Endothelial cell of umbilical vein (primary cell): Measurements from ENCODE around the gene TRIM29. TPM values are rescaled to one million over a fixed set of nuclear protein-coding genes. Genes with fewer than 3 reads are reported as not detected.

Experiments used
- BruUV-seq: library from RNA; stranded (reverse); fragments of 400-500 nt; replicated peaks from 2 replicates; lab custom pipeline; 2021; lab: Mats Ljungman, UMichigan
- CTCF ChIA-PET: fragments of 300-600, 350-600 bp; sonication (Branson Sonifier 250); formaldehyde crosslinking; loops from one replicate; lab custom pipeline; 2021; ENCODE audit warnings: antibody characterized with exemption, inconsistent platforms; lab: Charles Lee
- POLR2A ChIA-PET: fragments of 300-600, 350-600 bp; sonication (Branson Sonifier 250); formaldehyde crosslinking; loops from one replicate; lab custom pipeline; 2021; ENCODE audit warnings: antibody characterized with exemption, inconsistent platforms; lab: Charles Lee
- DNase-seq: peaks from one replicate; pipeline ENCODE4 v3.0.0-alpha.2; 2011; ENCODE audit warnings: low read depth, low spot score
- FAIRE-seq: peaks from 2 replicates; lab custom pipeline; 2011; peaks lifted over from hg19 to GRCh38; lab: Jason Lieb, UNC
- H2AFZ ChIP-seq: 2 replicates; pipeline ENCODE4 v1.6.0; 2012; ENCODE audit warnings: low read depth, low read length, control low read depth, inconsistent platforms
- H3K27ac ChIP-seq: 2 replicates; pipeline ENCODE4 v1.5.1; 2011; ENCODE audit warnings: low read depth, mild to moderate bottlenecking, control low read depth, low read length, moderate library complexity; ENCODE audit not compliant: insufficient read depth
- H3K27me3 ChIP-seq, 2 experiments: 2 replicates each; pipeline versions ENCODE4 v1.6.0 to v1.6.1; 2011; ENCODE audit warnings: low read length in 2 of 2, mixed read lengths in 1 of 2; ENCODE audit not compliant: control insufficient read depth in 2 of 2, insufficient read depth in 2 of 2
- H3K36me3 ChIP-seq, 2 experiments: 2 replicates in 1 of 2; 3 replicates in 1 of 2; pipeline ENCODE4 v1.5.1; 2011; ENCODE audit warnings: low read length in 2 of 2, mild to moderate bottlenecking in 1 of 2, moderate library complexity in 1 of 2; ENCODE audit not compliant: control insufficient read depth in 2 of 2, insufficient read depth in 2 of 2; ENCODE audit errors: extremely low read depth in 1 of 2
- H3K4me1 ChIP-seq: 3 replicates; pipeline ENCODE4 v1.5.1; 2011; ENCODE audit warnings: mild to moderate bottlenecking, low read length; ENCODE audit not compliant: control insufficient read depth, insufficient read depth; ENCODE audit errors: extremely low read depth
- H3K4me2 ChIP-seq: 2 replicates; pipeline ENCODE4 v1.6.1; 2011; ENCODE audit warnings: low read length, control low read depth, mixed read lengths; ENCODE audit not compliant: insufficient read depth
- H3K4me3 ChIP-seq, 3 experiments: fragments of 200-600 bp in 1 of 3; sonication (generic), shearing (Covaris generic) in 1 of 3; replicated peaks in 1 of 3; 2 replicates each; pipeline ENCODE4 v1.5.1; 2011 to 2016; ENCODE audit warnings: control low read depth in 3 of 3, low read length in 3 of 3, mild to moderate bottlenecking in 2 of 3, inconsistent platforms in 1 of 3, low read depth in 1 of 3, moderate library complexity in 1 of 3; ENCODE audit not compliant: insufficient read depth in 1 of 3
- H3K79me2 ChIP-seq: 2 replicates; pipeline ENCODE4 v1.6.0; 2012; ENCODE audit warnings: low read length, inconsistent platforms; ENCODE audit not compliant: control insufficient read depth, insufficient read depth
- H3K9ac ChIP-seq: replicated peaks from 2 replicates; pipeline ENCODE3; 2011; ENCODE audit warnings: low read length, control low read depth; ENCODE audit not compliant: insufficient read depth; ENCODE audit errors: extremely low read depth
- H3K9me1 ChIP-seq: replicated peaks from 3 replicates; pipeline ENCODE4 v1.6.0; 2011; ENCODE audit warnings: mild to moderate bottlenecking, low read length; ENCODE audit not compliant: control insufficient read depth, insufficient read depth; ENCODE audit errors: extremely low read depth
- H3K9me3 ChIP-seq: replicated peaks from 2 replicates; pipeline ENCODE4 v1.5.1; 2012; ENCODE audit warnings: low read length, inconsistent platforms; ENCODE audit not compliant: control insufficient read depth, insufficient read depth
- H4K20me1 ChIP-seq: replicated peaks from 2 replicates; pipeline ENCODE3; 2011; ENCODE audit warnings: mild to moderate bottlenecking, low read length; ENCODE audit not compliant: control insufficient read depth, insufficient read depth; ENCODE audit errors: extremely low read depth
- CTCF ChIP-seq, 2 donors: IDR thresholded peaks; 1 replicate in 1 of 2; 2 replicates in 1 of 2; pipeline ENCODE4 v1.5.1; 2011; ENCODE audit warnings: low read length in 2 of 2, mild to moderate bottlenecking in 2 of 2, moderate library complexity in 2 of 2, control low read depth in 1 of 2, inconsistent platforms in 1 of 2, low read depth in 1 of 2; ENCODE audit not compliant: insufficient read depth in 1 of 2; ENCODE audit errors: extremely low read depth in 1 of 2
- EZH2 ChIP-seq: IDR thresholded peaks from 2 replicates; pipeline ENCODE4 v1.6.1; 2012; ENCODE audit warnings: borderline replicate concordance, low read depth, mild to moderate bottlenecking, moderate library complexity, low read length, inconsistent platforms; ENCODE audit not compliant: severe bottlenecking
- GATA2 ChIP-seq: IDR thresholded peaks from 2 replicates; pipeline ENCODE4 v1.7.0; 2011; ENCODE audit warnings: low read depth, mild to moderate bottlenecking, moderate library complexity, mixed read lengths, low read length; ENCODE audit not compliant: insufficient read length, insufficient read depth
- JUN ChIP-seq: IDR thresholded peaks from 2 replicates; pipeline ENCODE4 v1.6.1; 2011; ENCODE audit warnings: borderline replicate concordance, low read depth; ENCODE audit not compliant: insufficient read length, insufficient read depth
- MYC ChIP-seq: IDR thresholded peaks from one replicate; pipeline ENCODE4 v1.6.1; 2011; ENCODE audit warnings: mild to moderate bottlenecking, low read depth, low read length
- POLR2A ChIP-seq: IDR thresholded peaks from 2 replicates; pipeline ENCODE4 v1.6.1; 2012; ENCODE audit warnings: low read depth, mild to moderate bottlenecking, control low read depth, low read length
- POLR2AphosphoS5 ChIP-seq: IDR thresholded peaks from 2 replicates; pipeline ENCODE4 v1.6.1; 2012; ENCODE audit warnings: low read depth, mild to moderate bottlenecking, control low read depth, low read length, moderate library complexity; ENCODE audit not compliant: insufficient read depth
- dilution Hi-C: fragments of 300-500 bp; cut with MboI; formaldehyde crosslinking; loops from one replicate; pipeline ENCODE4 v1.15.0; 2019; ENCODE audit warnings: low sequenced_read_pairs; ENCODE audit not compliant: extremely low pct_ligation_motif_present
- intact Hi-C: fragments of 100-400 bp; cut with micrococcal nuclease; formaldehyde crosslinking; loops from one replicate; pipeline ENCODE4 v1.10.0; 2022
- polyA plus RNA-seq, 4 experiments: library from polyadenylated mRNA; depleted of rRNA in 3 of 4; stranded (reverse) in 3 of 4; unstranded in 1 of 4; fragments of >200 nt; gene quantifications; 2 replicates each; pipeline versions ENCODE4 v1.2.1 to v1.2.3, GENCODE V29; 2011 to 2012; ENCODE audit warnings: missing spikeins in 1 of 4
- total RNA-seq: library from RNA; stranded (reverse); gene quantifications from 2 replicates; pipeline ENCODE4 v1.2.3, GENCODE V29; 2021

The TRIM29 gene
- total and polyA plus RNA-seq, 2 donors (not counting 3 experiments of a cell fraction or from before 2014, with no cell fraction given): not detected

- Histone ChIP-seq H3K79me2 (no peaks in the 10 kb centered on the region), H3K9me1 (no peaks in the 10 kb centered on the region), H3K9me3 (no peaks in the 10 kb centered on the region), H3K4me1 (no peaks in the 10 kb centered on the region), H2AFZ (no peak overlapping the region), H3K36me3 (no peaks in the 10 kb centered on the region), H4K20me1 (no peaks in the 10 kb centered on the region), H3K27ac (no peak overlapping the region), H3K4me2 (no peak overlapping the region), H3K27me3 (no peaks in the 10 kb centered on the region), H3K9ac (no peak overlapping the region), H3K4me3 (no peak overlapping the region)
- dilution Hi-C loops (no loop called here), intact Hi-C loops (no loop called here)
- FAIRE-seq (no peak), DNase-seq (no peak)
- TF ChIP-seq EZH2 (no peak), GATA2 (no peak), CTCF (IDR thresholded peaks at IDR 0.05; ENCODE audit: extremely low read depth in 1 of 2, insufficient read depth in 1 of 2, low read depth in 1 of 2, low read length in 2 of 2) (no peak), MYC (no peak), POLR2A (no peak), JUN (no peak), POLR2AphosphoS5 (no peak)
- ChIA-PET CTCF (interaction anchor here (1.7 kb wide), 1 partner anchor 10 kb away, joined by 5 read pairs; no protein-coding TSS in a partner anchor), POLR2A (no interaction called here)
- BruUV-seq: no TSS peak
Measured at GRCh38 chr11:120098503-120099020, 39.4 kb downstream of the TRIM29 start.
